H9 (cell line): ENCODE results near the gene TSSK2. TPM values are rescaled to one million over a fixed set of nuclear protein-coding genes. Genes with fewer than 3 reads are reported as not detected.

Source experiments
- DNase-seq: peaks from one replicate; pipeline ENCODE4 v3.0.0-alpha.2; 2017
- H2AFZ ChIP-seq: one replicate; pipeline ENCODE4 v1.6.1; 2013; ENCODE audit warnings: mild to moderate bottlenecking, low read length, control low read depth, moderate library complexity
- H2AK5ac ChIP-seq: 2 replicates; pipeline ENCODE4 v1.6.1; 2013; ENCODE audit warnings: low read length, control low read depth, mixed read lengths; ENCODE audit not compliant: insufficient read length
- H2BK120ac ChIP-seq: one replicate; pipeline ENCODE4 v1.6.1; 2013; ENCODE audit warnings: low read depth, mild to moderate bottlenecking, low read length, control low read depth, inconsistent platforms; ENCODE audit not compliant: poor library complexity, severe bottlenecking
- H2BK12ac ChIP-seq: 2 replicates; pipeline ENCODE4 v1.6.1; 2013; ENCODE audit warnings: low read length, control low read depth, mixed read lengths, low read depth; ENCODE audit not compliant: insufficient read length
- H2BK15ac ChIP-seq: 2 replicates; pipeline ENCODE4 v1.6.1; 2013; ENCODE audit warnings: low read depth, low read length, control low read depth
- H2BK20ac ChIP-seq: one replicate; pipeline ENCODE4 v1.6.1; 2013; ENCODE audit warnings: low read depth, mild to moderate bottlenecking, low read length, control low read depth, inconsistent platforms; ENCODE audit not compliant: poor library complexity, severe bottlenecking
- H2BK5ac ChIP-seq: 2 replicates; pipeline ENCODE4 v1.6.1; 2013; ENCODE audit warnings: low read length, control low read depth, mixed read lengths; ENCODE audit not compliant: insufficient read length
- H3K14ac ChIP-seq: 2 replicates; pipeline ENCODE4 v1.6.1; 2013; ENCODE audit warnings: low read length, control low read depth; ENCODE audit not compliant: insufficient read depth
- H3K18ac ChIP-seq: 2 replicates; pipeline ENCODE4 v1.6.1; 2013; ENCODE audit warnings: low read depth, mild to moderate bottlenecking, mixed read lengths, low read length, control low read depth; ENCODE audit not compliant: insufficient read length
- H3K23ac ChIP-seq: 2 replicates; pipeline ENCODE4 v1.6.1; 2013; ENCODE audit warnings: low read length, control low read depth, mixed read lengths, low read depth; ENCODE audit not compliant: insufficient read length
- H3K23me2 ChIP-seq: 2 replicates; pipeline ENCODE4 v1.6.1; 2013; ENCODE audit warnings: low read depth, mild to moderate bottlenecking, mixed read lengths, low read length, control low read depth; ENCODE audit not compliant: insufficient read length, poor library complexity, severe bottlenecking
- H3K27ac ChIP-seq: 2 replicates; pipeline ENCODE4 v1.5.1; 2013; ENCODE audit warnings: low read length, control low read depth, mixed read lengths, low read depth; ENCODE audit not compliant: insufficient read length
- H3K27me3 ChIP-seq: 2 replicates; pipeline ENCODE4 v1.6.1; 2013; ENCODE audit warnings: low read length, control low read depth, inconsistent platforms; ENCODE audit not compliant: insufficient read depth
- H3K4ac ChIP-seq: 2 replicates; pipeline ENCODE4 v1.6.1; 2013; ENCODE audit warnings: low read depth, mild to moderate bottlenecking, control low read depth, inconsistent platforms, low read length, moderate library complexity
- H3K4me1 ChIP-seq: 2 replicates; pipeline ENCODE4 v1.6.1; 2013; ENCODE audit warnings: low read length, control low read depth, inconsistent platforms; ENCODE audit not compliant: insufficient read depth
- H3K4me2 ChIP-seq: 2 replicates; pipeline ENCODE4 v1.6.1; 2013; ENCODE audit warnings: low read length, control low read depth, mixed read lengths; ENCODE audit not compliant: insufficient read length, insufficient read depth
- H3K56ac ChIP-seq: 2 replicates; pipeline ENCODE4 v1.6.1; 2013; ENCODE audit warnings: low read depth, mild to moderate bottlenecking, mixed read lengths, low read length, control low read depth; ENCODE audit not compliant: insufficient read length
- H3K79me1 ChIP-seq: 2 replicates; pipeline ENCODE4 v1.6.1; 2013; ENCODE audit warnings: low read depth, mild to moderate bottlenecking, moderate library complexity, low read length, control low read depth, inconsistent platforms; ENCODE audit not compliant: insufficient read depth, poor library complexity, severe bottlenecking
- H3K79me2 ChIP-seq: 2 replicates; pipeline ENCODE4 v1.6.1; 2013; ENCODE audit warnings: low read length, control low read depth, inconsistent platforms; ENCODE audit not compliant: insufficient read depth
- H3K9ac ChIP-seq: 2 replicates; pipeline ENCODE4 v1.6.1; 2013; ENCODE audit warnings: low read length, control low read depth, mixed read lengths; ENCODE audit not compliant: insufficient read length; ENCODE audit errors: extremely low read depth
- H3K9me3 ChIP-seq: one replicate; pipeline ENCODE4 v1.6.1; 2013; ENCODE audit warnings: low read depth, low read length, inconsistent platforms; ENCODE audit not compliant: control insufficient read depth
- H3T11ph ChIP-seq: one replicate; pipeline ENCODE4 v1.6.1; 2013; ENCODE audit warnings: mild to moderate bottlenecking, low read length, control low read depth, inconsistent platforms
- H4K20me1 ChIP-seq: one replicate; pipeline ENCODE4 v1.6.1; 2013; ENCODE audit not compliant: control insufficient read depth, insufficient read length, insufficient read depth
- H4K5ac ChIP-seq: 2 replicates; pipeline ENCODE4 v1.6.1; 2013; ENCODE audit warnings: low read depth, mild to moderate bottlenecking, mixed read lengths, low read length, control low read depth; ENCODE audit not compliant: insufficient read length
- H4K8ac ChIP-seq: replicated peaks from 2 replicates; pipeline ENCODE4 v1.6.1; 2013; ENCODE audit warnings: low read length, control low read depth, mixed read lengths, low read depth; ENCODE audit not compliant: insufficient read length
- H4K91ac ChIP-seq: 2 replicates; pipeline ENCODE4 v1.6.1; 2013; ENCODE audit warnings: low read depth, mild to moderate bottlenecking, moderate library complexity, mixed read lengths, low read length, control low read depth; ENCODE audit not compliant: insufficient read length
- H3K27ac Mint-ChIP-seq, 3 experiments: 2 replicates in 2 of 3; 3 replicates in 1 of 3; pipeline ENCODE4 v1.8.0; 2020 to 2021; ENCODE audit warnings: mixed read lengths in 3 of 3, mild to moderate bottlenecking in 1 of 3, moderate library complexity in 1 of 3
- H3K27me3 Mint-ChIP-seq: 2 replicates; pipeline ENCODE4 v1.8.0; 2021; ENCODE audit warnings: low read depth, mild to moderate bottlenecking, moderate library complexity, mixed read lengths
- H3K36me3 Mint-ChIP-seq, 3 experiments: 2 replicates in 2 of 3; 3 replicates in 1 of 3; pipeline ENCODE4 v1.8.0; 2020 to 2021; ENCODE audit warnings: low read depth in 3 of 3, mixed read lengths in 3 of 3; ENCODE audit not compliant: insufficient read depth in 1 of 3
- H3K4me1 Mint-ChIP-seq, 2 experiments: 2 replicates each; pipeline ENCODE4 v1.8.0; 2020; ENCODE audit warnings: mixed read lengths in 2 of 2
- H3K4me3 Mint-ChIP-seq, 2 experiments: 2 replicates in 1 of 2; 3 replicates in 1 of 2; pipeline ENCODE4 v1.8.0; 2020 to 2021; ENCODE audit warnings: mild to moderate bottlenecking in 2 of 2, mixed read lengths in 2 of 2, moderate library complexity in 1 of 2
- H3K9me3 Mint-ChIP-seq, 2 experiments: 2 replicates in 1 of 2; 3 replicates in 1 of 2; pipeline ENCODE4 v1.8.0; 2020; ENCODE audit warnings: mild to moderate bottlenecking in 2 of 2, mixed read lengths in 2 of 2, moderate library complexity in 1 of 2
- WGBS: extraction: QIAGEN DNeasy Blood & Tissue Kit; methylation state at CpG from one replicate; pipeline ENCODE4 v1.1.7; 2013; ENCODE audit warnings: missing lambda C conversion rate, low lambda C conversion rate, mixed read lengths; ENCODE audit not compliant: insufficient read length; ENCODE audit errors: extremely low coverage; 5-methylcytosine and 5-hydroxymethylcytosine counted together
- total RNA-seq: library from RNA; stranded (reverse); gene quantifications from 2 replicates; pipeline ENCODE4 v1.2.1, GENCODE V29; 2021
- TF ChIP-seq, protein P1 (sequence below): fragments of 200-600 bp; sonication (generic); conservative IDR thresholded peaks from 3 replicates; pipeline ENCODE4 v1.8.0; 2021; ENCODE audit warnings: antibody characterized with exemption, mild to moderate bottlenecking

TSSK2 gene
- total RNA-seq, 1 experiment from 2014 or later = not detected

DNA sequence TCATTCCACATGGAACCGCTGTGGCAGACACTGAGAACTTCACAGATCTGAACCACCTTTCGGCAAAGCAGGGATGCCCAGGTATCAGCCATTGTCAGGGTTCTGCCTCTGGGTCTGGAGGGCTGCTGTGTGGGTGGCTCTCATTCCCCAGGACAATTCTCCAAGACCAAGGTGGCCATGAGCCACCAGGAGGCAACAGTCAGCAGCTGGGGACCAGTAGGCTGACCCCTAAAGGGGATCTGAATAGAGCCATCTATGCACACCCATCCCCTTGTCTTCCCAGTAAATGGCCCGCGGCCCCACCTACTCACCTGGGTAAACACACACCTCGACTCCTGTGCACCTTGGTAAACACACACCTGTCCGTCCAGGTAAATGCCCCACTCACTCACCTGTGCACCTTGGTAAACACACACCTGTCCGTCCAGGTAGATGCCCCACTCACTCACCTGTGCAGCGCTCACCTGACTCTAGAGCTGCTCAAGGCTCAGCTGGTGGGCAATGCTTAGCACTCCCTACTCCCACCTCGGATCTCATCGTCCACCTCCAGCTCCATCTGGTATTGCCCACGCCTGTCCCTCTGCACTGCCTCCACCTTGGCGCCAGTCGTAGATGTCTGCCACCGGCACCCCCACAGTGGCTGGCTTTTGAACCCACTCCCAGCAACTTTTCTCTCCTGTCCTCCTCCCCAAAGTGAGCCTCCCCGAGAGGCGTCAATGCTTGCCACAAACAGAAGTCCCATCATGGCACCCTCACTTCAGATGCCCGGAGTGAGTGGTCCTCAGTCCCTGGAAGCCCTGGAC is 37.2 kb downstream of the TSSK2 start:
- no CpG with 5 or more reads among the region's 17 CpGs for WGBS
- Histone ChIP-seq H4K5ac (no peak overlapping the region), H2BK120ac (no peak overlapping the region), H2BK5ac (no peak overlapping the region), H2AFZ (no peak overlapping the region), H3K4me2 (no peak overlapping the region), H3K18ac (no peak overlapping the region), H2BK12ac (no peak overlapping the region), H3T11ph (no peak overlapping the region), H3K4ac (no peak overlapping the region), H3K14ac (no peak overlapping the region), H3K56ac (no peak overlapping the region), H4K8ac (no peak overlapping the region), H4K91ac (no peak overlapping the region), H3K9me3 (no peaks in the 10 kb centered on the region), H3K79me1 (peaks cover 6% of the 10 kb centered on the region), H3K27me3 (peaks cover 4% of the 10 kb centered on the region; the same call in 1 of the 2 replicates), H3K27ac (no peak overlapping the region), H2BK15ac (no peak overlapping the region), H2BK20ac (no peak overlapping the region), H3K4me1 (no peaks in the 10 kb centered on the region; the same call in 1 of the 2 replicates), H3K23me2 (peaks cover 15% of the 10 kb centered on the region), H4K20me1 (no peaks in the 10 kb centered on the region), H2AK5ac (no peak overlapping the region), H3K23ac (no peak overlapping the region), H3K79me2 (peaks cover 10% of the 10 kb centered on the region; the same call in 1 of the 2 replicates), H3K9ac (no peak overlapping the region)
- Mint-ChIP-seq H3K9me3 (no peaks in the 10 kb centered on the region), H3K4me1 (peaks cover 24 to 36% of the 10 kb centered on the region in 2 experiments), H3K27ac (no peak overlapping the region), H3K27me3 (peaks cover 72% of the 10 kb centered on the region), H3K4me3 (peak overlapping the region; percentile 8 to 18; a peak in 2 of 5 replicates), H3K36me3 (peaks cover 0 to 7% (median 4%) of the 10 kb centered on the region in 3 experiments; a peak in 3 of 7 replicates)
- DNase-seq = peak; percentile 42
- TF ChIP-seq, protein P1, sequence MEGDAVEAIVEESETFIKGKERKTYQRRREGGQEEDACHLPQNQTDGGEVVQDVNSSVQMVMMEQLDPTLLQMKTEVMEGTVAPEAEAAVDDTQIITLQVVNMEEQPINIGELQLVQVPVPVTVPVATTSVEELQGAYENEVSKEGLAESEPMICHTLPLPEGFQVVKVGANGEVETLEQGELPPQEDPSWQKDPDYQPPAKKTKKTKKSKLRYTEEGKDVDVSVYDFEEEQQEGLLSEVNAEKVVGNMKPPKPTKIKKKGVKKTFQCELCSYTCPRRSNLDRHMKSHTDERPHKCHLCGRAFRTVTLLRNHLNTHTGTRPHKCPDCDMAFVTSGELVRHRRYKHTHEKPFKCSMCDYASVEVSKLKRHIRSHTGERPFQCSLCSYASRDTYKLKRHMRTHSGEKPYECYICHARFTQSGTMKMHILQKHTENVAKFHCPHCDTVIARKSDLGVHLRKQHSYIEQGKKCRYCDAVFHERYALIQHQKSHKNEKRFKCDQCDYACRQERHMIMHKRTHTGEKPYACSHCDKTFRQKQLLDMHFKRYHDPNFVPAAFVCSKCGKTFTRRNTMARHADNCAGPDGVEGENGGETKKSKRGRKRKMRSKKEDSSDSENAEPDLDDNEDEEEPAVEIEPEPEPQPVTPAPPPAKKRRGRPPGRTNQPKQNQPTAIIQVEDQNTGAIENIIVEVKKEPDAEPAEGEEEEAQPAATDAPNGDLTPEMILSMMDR = peak; percentile 34
